SK-N-SH (cell line): ENCODE data around the gene C12orf57. TPM values are rescaled to one million over a fixed set of nuclear protein-coding genes. Genes with fewer than 3 reads are reported as not detected.

Source experiments
- CTCF ChIA-PET: fragments of 300-600, 350-600 bp; formaldehyde crosslinking; extraction: SDS; loops from one replicate; lab custom pipeline; 2021; lab: Yijun Ruan, JAX
- POLR2A ChIA-PET: fragments of 350-600 bp; sonication (Branson Sonifier 250); formaldehyde crosslinking; extraction: SDS; loops from one replicate; lab custom pipeline; 2020; ENCODE audit warnings: antibody characterized with exemption, inconsistent platforms; lab: Yijun Ruan, JAX
- DNase-seq: peaks from one replicate; pipeline ENCODE4 v3.0.0; 2012
- H2AFZ ChIP-seq: fragments of 200-600 bp; sonication (generic); 2 replicates; pipeline ENCODE4 v1.8.1; 2016; ENCODE audit warnings: antibody characterized with exemption, mild to moderate bottlenecking, low read depth
- H3F3A ChIP-seq: fragments of 200-600 bp; sonication (generic); replicated peaks from 2 replicates; pipeline ENCODE3; 2016; ENCODE audit warnings: antibody characterized with exemption, mild to moderate bottlenecking; ENCODE audit not compliant: insufficient read depth
- H3K27ac ChIP-seq, 2 experiments: fragments of 200-500 bp in 1 of 2; fragments of 200-600 bp in 1 of 2; sonication (Bioruptor generic) in 1 of 2; sonication (generic), shearing (Covaris generic) in 1 of 2; 2 replicates each; pipeline versions ENCODE4 v1.5.1 to v1.6.1; 2014 to 2016; ENCODE audit warnings: low read depth in 2 of 2, inconsistent platforms in 1 of 2, low read length in 1 of 2, mild to moderate bottlenecking in 1 of 2, mixed read lengths in 1 of 2
- H3K27me3 ChIP-seq: fragments of 200-600 bp; sonication (generic), shearing (Covaris generic); 2 replicates; pipeline ENCODE4 v1.6.1; 2016; ENCODE audit warnings: mixed run types; ENCODE audit not compliant: insufficient read depth
- H3K36me3 ChIP-seq, 2 experiments: fragments of 200-500 bp in 1 of 2; fragments of 200-600 bp in 1 of 2; sonication (Bioruptor generic) in 1 of 2; sonication (generic) in 1 of 2; replicated peaks in 1 of 2; 2 replicates each; pipeline versions ENCODE3 to v1.5.1; 2014 to 2016; ENCODE audit warnings: low read length in 1 of 2, mild to moderate bottlenecking in 1 of 2; ENCODE audit not compliant: insufficient read depth in 2 of 2, control insufficient read depth in 1 of 2
- H3K4me1 ChIP-seq, 2 experiments: fragments of 200-500 bp in 1 of 2; fragments of 200-600 bp in 1 of 2; sonication (Bioruptor generic) in 1 of 2; sonication (generic), shearing (Covaris generic) in 1 of 2; 2 replicates each; pipeline versions ENCODE4 v1.5.1 to v1.6.1; 2014 to 2016; ENCODE audit warnings: low read depth in 1 of 2, low read length in 1 of 2, mixed run types in 1 of 2; ENCODE audit not compliant: insufficient read depth in 2 of 2, control insufficient read depth in 1 of 2
- H3K4me2 ChIP-seq: fragments of 200-600 bp; sonication (generic), shearing (Covaris generic); 2 replicates; pipeline ENCODE4 v1.6.1; 2017; ENCODE audit warnings: mixed run types
- H3K4me3 ChIP-seq, 2 experiments: fragments of 200-500 bp in 1 of 2; fragments of 200-600 bp in 1 of 2; sonication (Bioruptor generic) in 1 of 2; sonication (generic), shearing (Covaris generic) in 1 of 2; 2 replicates each; pipeline versions ENCODE4 v1.5.1 to v1.8.1; 2014 to 2016; ENCODE audit warnings: low read depth in 2 of 2, inconsistent platforms in 1 of 2, low read length in 1 of 2, mild to moderate bottlenecking in 1 of 2, mixed read lengths in 1 of 2, moderate library complexity in 1 of 2
- H3K79me2 ChIP-seq: fragments of 200-600 bp; sonication (generic); 2 replicates; pipeline ENCODE4 v1.8.1; 2017; ENCODE audit warnings: mild to moderate bottlenecking; ENCODE audit not compliant: insufficient read depth
- H3K9ac ChIP-seq: fragments of 200-600 bp; sonication (generic); 2 replicates; pipeline ENCODE4 v1.6.1; 2017; ENCODE audit warnings: mixed run types
- H3K9me2 ChIP-seq: fragments of 200-600 bp; sonication (generic); 2 replicates; pipeline ENCODE4 v1.6.1; 2017; ENCODE audit warnings: mixed run types
- H3K9me3 ChIP-seq: fragments of 200-600 bp; sonication (generic); 2 replicates; pipeline ENCODE4 v1.6.1; 2017; ENCODE audit warnings: mixed run types, mild to moderate bottlenecking, moderate library complexity
- H4K20me1 ChIP-seq: fragments of 200-600 bp; sonication (generic); 2 replicates; pipeline ENCODE4 v1.6.1; 2017; ENCODE audit warnings: mild to moderate bottlenecking, mixed run types; ENCODE audit not compliant: insufficient read depth
- CTCF ChIP-seq: fragments of 200-600 bp; sonication (generic); IDR thresholded peaks from 2 replicates; pipeline ENCODE4 v1.6.1; 2017; ENCODE audit warnings: antibody characterized with exemption, mild to moderate bottlenecking, moderate library complexity
- EP300 ChIP-seq, 2 experiments: IDR thresholded peaks; 2 replicates each; pipeline versions ENCODE4 v1.4.0 to v1.6.1; 2012; ENCODE audit warnings: borderline replicate concordance in 1 of 2, low read depth in 1 of 2, low read length in 1 of 2
- FOSL2 ChIP-seq: IDR thresholded peaks from 2 replicates; pipeline ENCODE4 v1.4.0; 2012; ENCODE audit warnings: low read depth, mild to moderate bottlenecking, moderate library complexity, borderline replicate concordance
- POLR2AphosphoS5 ChIP-seq: IDR thresholded peaks from 2 replicates; pipeline ENCODE4 v1.6.1; 2012; ENCODE audit warnings: low read depth, low read length
- RAD21 ChIP-seq: IDR thresholded peaks from 2 replicates; pipeline ENCODE4 v1.6.1; 2012; ENCODE audit warnings: mild to moderate bottlenecking, low read length
- RCOR1 ChIP-seq: fragments of 150-350 bp; IDR thresholded peaks from 2 replicates; pipeline ENCODE4 v1.6.1; 2017; ENCODE audit warnings: antibody characterized with exemption, low read length
- REST ChIP-seq: IDR thresholded peaks from 2 replicates; pipeline ENCODE4 v1.6.1; 2012; ENCODE audit warnings: mild to moderate bottlenecking, low read depth, low read length, moderate library complexity
- RXRA ChIP-seq: IDR thresholded peaks from 2 replicates; pipeline ENCODE4 v1.4.0; 2012; ENCODE audit warnings: low read depth, mild to moderate bottlenecking, borderline replicate concordance
- WGBS: methylation state at CpG from one replicate; pipeline ENCODE4 v1.1.6; 2017; ENCODE audit warnings: low lambda C conversion rate; 5-methylcytosine and 5-hydroxymethylcytosine counted together
- polyA plus RNA-seq, 3 experiments: library from polyadenylated mRNA; depleted of rRNA; stranded (reverse); fragments of >200 nt; gene quantifications; 2 replicates each; pipeline ENCODE4 v1.2.3, GENCODE V29; 2012

C12orf57 gene
- polyA plus RNA-seq, 1 of the 3 experiments (the other 2 are of a cell fraction) = 659 TPM

- 87% methylated on average over 13 of the region's 24 CpGs for WGBS
- Histone ChIP-seq H3F3A (no peaks in the 10 kb centered on the region), H3K27me3 (no peaks in the 10 kb centered on the region), H3K79me2 (no peaks in the 10 kb centered on the region), H3K4me3 (no peak overlapping the region)
- no peak for TF ChIP-seq RXRA
- TF ChIP-seq POLR2AphosphoS5 = no peak
- TF ChIP-seq FOSL2 = no peak
- no peak for TF ChIP-seq RCOR1
- no peak for TF ChIP-seq EP300 (IDR thresholded peaks at IDR 0.05; ENCODE audit: borderline replicate concordance in 1 of 2, low read depth in 1 of 2, low read length in 1 of 2)
- TF ChIP-seq, all 33 proteins: peak for 0
- H3K4me1 ChIP-seq = no peaks in the 10 kb centered on the region
- no peak overlapping the region for H3K27ac ChIP-seq
- H4K20me1 ChIP-seq = no peaks in the 10 kb centered on the region
- no peaks in the 10 kb centered on the region for H3K9me2 ChIP-seq
- H3K4me2 ChIP-seq = no peak overlapping the region
- ChIA-PET CTCF (interaction anchor here (0.6 to 1.9 kb wide), 3 partner anchors 9 to 414 kb away, joined by 3 to 7 read pairs (median 7); no protein-coding TSS in a partner anchor), POLR2A (no interaction called here)
- DNase-seq = peak; percentile 24
- no peak overlapping the region for H3K9ac ChIP-seq
- H3K36me3 ChIP-seq = no peaks in the 10 kb centered on the region
- no peaks in the 10 kb centered on the region for H3K9me3 ChIP-seq
- H2AFZ ChIP-seq = no peak overlapping the region
Observed at GRCh38 chr12:6953442-6954315, 9.9 kb downstream of the C12orf57 start.

GRCh38 chr12:6954316-6955107 is 10.7 kb downstream of the C12orf57 start:
- WGBS = 88% methylated on average over 16 of the region's 21 CpGs
- no peaks in the 10 kb centered on the region for H3K79me2 ChIP-seq
- no peaks in the 10 kb centered on the region for H3K9me3 ChIP-seq
- H3K27me3 ChIP-seq = no peaks in the 10 kb centered on the region
- no peaks in the 10 kb centered on the region for H3F3A ChIP-seq
- ChIA-PET CTCF (interaction anchor here (2.0 to 2.4 kb wide), 2 partner anchors 10 to 30 kb away, joined by 4 to 15 read pairs; no protein-coding TSS in a partner anchor), POLR2A (no interaction called here)
- no peak for TF ChIP-seq RAD21
- TF ChIP-seq CTCF = no peak
- TF ChIP-seq FOSL2 = no peak
- TF ChIP-seq REST = no peak
- H3K36me3 ChIP-seq = no peaks in the 10 kb centered on the region
- no peak overlapping the region for H3K27ac ChIP-seq
- DNase-seq = peak; percentile 24
- no peaks in the 10 kb centered on the region for H4K20me1 ChIP-seq
- no peaks in the 10 kb centered on the region for H3K4me1 ChIP-seq
- H3K4me3 ChIP-seq = no peak overlapping the region
- no peak overlapping the region for H2AFZ ChIP-seq
- H3K4me2 ChIP-seq = no peak overlapping the region
- no peaks in the 10 kb centered on the region for H3K9me2 ChIP-seq
- no peak overlapping the region for H3K9ac ChIP-seq
